ENCODE results near the gene PRKACB.
"Not testable (repeated sequence)": the region's sequence is repeated elsewhere in the genome, so short reads cannot be mapped to it uniquely, and the experiment has no call there.

The PRKACB gene

DNA sequence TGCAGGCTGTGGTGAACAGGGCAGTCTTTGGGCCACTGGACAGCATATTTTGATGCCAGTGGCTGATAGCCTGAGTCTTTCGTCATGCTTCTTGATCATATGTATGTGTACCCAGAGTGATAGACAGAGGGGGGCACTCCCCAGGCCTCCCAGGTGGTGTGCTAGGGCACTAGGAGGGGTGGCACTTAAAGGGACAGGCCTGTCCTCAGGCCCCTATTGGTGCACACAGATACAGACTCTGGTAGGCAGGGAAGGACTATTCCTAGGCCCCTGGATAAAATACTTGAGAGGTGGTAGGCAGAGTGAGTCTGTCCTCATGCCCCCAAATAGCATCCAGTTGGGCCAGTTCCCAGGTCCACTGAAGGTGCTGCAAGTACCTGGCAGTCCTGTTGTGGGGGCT lies 80.8 kb downstream of the PRKACB start:
- no peak for DNase-seq

DNA sequence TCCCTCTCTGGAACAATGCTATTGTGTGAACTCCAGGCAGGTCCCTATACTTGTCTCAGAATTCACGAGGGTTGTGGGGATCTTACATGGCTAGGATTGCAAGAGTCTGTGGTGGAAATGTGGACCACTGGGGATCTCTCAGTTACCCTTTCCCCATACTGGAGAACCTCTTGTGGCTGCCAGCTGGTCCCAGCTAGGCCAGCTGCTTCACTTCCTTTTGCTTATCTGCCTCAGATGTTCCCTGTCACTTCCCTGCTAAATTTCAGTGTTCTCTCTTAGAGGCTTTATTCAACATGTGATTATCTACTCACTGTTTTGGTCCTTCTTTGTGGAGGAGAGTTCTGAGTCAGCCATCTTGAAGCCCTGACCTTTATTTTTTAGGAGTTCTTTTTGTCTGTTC lies 81.6 kb downstream of the PRKACB start:
- DNase-seq: no peak

DNA sequence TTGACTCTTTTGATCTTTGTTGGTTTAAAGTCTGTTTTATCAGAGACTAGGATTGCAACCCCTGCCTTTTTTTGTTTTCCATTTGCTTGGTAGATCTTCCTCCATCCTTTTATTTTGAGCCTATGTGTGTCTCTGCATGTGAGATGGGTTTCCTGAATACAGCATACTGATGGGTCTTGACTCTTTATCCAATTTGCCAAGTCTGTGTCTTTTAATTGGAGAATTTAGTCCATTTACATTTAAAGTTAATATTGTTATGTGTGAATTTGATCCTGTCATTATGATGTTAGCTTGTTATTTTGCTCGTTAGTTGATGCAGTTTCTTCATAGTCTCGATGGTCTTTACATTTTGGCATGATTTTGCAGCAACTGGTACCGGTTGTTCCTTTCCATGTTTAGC lies 88.6 kb downstream of the PRKACB start:
- DNase-seq: not testable (repeated sequence)

DNA sequence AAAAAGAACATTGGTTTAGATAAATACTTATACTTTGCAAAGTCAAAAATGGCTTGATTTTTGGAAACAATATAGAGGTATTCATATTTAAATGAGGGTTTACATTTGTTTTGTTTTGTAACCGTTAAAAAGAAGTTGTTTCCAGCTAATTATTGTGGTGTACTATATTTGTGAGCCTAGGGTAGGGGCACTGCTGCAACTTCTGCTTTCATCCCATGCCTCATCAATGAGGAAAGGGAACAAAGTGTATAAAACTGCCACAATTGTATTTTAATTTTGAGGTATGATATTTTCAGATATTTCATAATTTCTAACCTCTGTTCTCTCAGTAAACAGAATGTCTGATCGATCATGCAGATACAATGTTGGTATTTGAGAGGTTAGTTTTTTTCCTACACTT lies 92.2 kb downstream of the PRKACB start:
- DNase-seq: no peak

DNA sequence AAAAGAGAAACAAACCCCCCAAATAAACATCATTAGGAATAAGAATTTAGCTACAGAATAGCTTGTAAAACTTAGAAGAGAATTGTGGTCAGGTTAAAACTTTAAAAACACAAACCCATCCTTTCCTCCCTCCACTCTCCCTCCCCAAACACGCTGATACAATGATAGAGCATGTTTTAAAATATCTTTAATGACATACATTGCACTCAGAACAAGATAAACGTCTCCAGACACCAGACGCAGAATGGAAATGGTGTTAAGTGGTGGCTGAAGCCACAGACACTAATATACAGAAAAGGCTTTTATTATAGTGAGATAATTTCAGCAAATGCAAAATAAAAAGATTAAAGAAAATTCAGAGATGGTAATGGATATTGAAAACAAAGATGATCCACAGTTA lies 98.6 kb downstream of the PRKACB start:
- no peak for DNase-seq

DNA sequence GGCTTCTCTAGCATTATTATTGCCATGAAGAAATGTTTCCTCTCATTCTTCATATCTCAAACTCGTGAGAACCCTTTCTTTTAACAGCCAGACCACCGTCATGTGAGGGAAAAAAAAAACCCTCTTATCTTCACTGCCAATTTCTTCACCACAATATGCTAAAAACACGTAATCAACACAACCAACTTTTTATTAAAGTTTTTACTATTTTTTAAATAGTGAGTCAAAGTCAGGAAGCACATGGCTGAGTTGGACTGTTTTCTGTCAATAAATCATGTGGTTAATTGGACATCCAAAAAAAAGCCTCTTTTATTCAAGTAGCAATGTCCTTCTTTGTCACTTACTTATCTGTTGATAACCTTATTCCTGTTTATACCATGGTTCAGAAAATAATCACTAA lies 101.5 kb downstream of the PRKACB start:
- no peak for DNase-seq

DNA sequence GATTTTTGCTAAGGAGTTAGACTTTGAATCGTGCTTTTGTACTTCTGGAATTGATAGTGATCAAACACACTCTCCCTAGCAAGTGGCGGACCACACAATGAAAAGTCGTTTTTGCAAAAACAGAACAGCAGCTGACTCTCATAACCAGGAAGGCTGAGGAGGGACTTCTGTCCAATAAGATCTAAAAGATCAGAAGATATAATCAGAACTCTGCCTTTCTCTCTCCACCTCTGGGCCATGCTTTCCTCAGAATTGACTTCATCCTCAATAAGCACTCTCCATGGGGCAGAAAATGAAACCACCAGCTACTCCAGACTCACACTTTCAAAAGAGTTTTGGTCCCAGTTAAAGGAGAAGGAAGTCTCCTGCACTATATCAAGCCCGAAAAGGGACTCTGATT lies 102.1 kb downstream of the PRKACB start:
- no peak for DNase-seq

DNA sequence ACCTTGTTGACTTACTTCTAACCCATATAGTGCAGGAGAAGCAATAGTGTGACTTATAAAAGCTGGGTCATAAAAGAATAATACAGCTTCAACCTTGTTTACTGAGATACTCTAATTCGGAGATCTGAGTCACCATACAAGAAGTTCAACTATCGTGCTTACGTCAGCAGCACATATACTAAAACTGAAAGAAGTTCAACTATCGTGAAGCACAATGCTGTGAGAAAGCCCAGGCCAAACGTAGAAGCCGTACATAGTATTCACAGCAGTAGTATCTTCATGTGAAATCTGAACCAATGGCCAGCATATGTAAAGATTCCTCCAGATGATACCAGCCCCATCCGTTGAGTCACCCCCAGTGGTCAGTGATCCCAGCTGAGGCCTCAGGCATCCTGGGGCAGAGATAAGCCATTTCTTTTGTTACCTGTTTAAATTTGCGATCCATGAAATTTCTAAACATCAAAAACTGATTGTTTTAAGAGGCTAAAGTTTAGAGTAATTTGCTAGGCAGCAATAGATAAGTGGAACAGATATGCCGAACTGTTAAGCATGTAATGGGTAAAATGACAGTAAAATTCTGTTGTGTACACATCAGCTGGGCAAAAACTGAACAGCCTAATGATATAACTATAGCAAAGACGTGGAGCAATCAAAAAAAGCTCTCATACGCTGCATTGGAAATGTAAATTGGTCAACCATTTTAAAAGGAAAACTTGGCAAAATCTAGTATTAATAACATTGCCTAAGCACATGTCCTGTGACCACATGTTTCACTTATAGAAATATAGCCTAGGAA lies 103.6 kb downstream of the PRKACB start:
- DNase-seq: no peak

DNA sequence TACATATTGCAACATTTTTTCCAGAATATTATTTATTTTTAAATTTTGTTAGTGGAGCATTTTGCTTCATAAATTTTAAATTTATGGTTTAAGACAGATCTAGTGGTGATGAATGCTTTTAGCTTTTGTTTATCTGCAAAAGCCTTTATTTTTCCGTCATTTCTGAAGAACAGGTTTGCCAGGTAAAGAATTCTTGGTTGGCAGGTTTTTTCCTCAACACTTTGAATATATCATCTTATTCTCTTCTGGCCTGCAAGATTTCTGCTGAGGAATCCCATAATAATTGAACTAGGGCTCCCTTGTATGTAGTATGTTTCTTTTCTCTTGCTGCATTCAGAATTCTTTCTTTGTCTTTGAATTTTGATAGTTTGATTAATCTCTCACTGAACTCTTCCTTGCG lies 106.6 kb downstream of the PRKACB start:
- DNase-seq: no peak

DNA sequence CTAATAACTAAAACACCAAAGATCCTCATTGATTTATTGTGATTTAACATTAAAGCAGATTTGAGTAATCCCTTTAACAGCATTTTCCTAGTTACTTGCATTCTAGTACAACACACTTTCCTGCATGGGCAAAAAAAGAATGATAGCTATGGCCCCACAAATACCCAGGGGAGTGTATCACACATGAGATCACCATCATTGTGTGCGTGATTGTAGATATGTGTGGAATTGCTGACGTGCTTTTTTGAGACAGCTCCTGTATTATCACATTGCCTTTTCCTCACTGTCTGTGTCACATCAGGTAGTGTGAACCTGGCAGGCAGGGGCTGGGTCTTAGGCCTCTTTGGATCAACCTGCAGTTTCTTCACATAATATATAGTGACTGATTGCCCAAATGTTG lies 109.0 kb downstream of the PRKACB start:
- DNase-seq: no peak

DNA sequence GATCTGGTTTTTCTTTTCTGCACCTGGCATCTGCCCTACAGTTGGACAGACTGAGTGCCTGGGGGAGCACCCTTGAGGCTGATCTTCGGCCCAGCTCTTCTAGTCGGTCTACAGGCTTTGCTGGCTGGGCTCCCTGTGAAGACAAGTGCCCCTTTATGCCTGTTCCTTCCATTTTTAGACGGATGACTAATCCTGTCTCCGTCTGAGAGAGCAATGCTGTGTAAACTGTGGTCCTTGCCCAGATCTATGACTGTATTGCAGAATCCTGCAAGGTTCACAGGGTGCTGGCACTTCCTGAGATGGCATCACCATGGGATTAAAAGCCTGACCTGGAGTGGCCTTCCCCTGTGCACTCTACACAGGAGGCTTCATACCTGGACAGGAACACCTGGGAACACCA lies 109.8 kb downstream of the PRKACB start:
- peak; percentile 32 for DNase-seq

DNA sequence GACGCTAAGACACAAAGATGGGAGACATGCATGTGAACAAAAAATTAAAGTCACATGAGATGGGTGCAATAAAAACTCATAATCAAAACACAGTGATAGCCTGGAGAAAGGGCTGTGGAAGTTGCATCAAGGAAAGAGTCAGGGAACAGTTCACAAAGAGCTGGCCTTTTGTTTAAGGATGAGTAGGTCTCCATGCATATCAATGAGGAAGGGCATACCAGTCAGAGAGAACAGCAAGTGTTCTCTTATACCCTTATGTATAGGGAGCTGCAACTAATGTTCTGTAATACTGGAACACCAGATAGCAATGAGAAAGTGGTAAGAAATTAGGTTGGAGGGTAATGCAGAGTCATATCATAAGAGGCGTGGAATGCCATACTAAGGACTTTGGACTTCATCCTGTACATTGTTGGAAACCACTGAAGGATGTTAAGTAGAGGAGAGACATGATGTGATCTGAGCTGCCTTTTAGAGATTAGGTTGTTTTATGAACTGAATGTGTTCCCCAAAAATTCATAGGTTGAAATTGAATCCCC lies 110.7 kb downstream of the PRKACB start:
- no peak for DNase-seq

DNA sequence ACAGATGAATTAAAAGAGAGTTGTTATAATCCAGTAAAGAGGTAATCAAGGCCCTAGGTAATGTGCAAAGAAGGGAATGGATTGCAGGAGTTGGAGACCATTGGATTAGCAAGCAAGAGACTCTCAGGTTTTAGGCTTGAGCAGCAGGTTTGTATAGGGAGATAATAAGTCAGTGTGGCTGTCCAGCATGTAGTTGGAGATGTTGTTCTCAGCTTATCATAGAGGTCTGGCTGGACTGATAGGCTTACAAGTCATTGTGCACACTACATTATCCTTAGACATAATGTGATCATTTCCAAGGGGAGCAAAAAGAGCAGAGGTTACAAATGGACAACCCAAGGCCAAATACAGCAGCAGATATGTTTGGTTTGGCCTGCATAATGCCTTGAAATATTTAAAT lies 111.5 kb downstream of the PRKACB start:
- DNase-seq: no peak

DNA sequence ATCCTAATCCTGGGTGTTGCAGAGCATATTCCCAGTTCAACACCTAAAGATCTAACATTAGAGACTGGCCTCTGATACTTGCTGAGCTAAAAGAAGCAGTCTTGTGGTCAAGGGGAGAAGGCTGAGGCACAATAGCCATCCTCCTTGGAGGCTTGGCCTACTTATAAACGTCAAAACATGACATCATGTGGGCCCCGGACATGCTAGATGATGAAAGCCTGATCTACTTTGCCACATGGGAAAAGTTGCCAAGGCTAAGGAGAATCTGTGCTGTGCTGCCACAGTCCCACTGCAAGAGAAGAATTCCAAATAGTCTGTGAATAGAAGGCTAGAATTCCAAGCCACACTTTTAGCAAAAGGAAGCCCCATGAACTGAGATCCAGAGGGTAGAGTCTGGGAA lies 113.5 kb downstream of the PRKACB start:
- DNase-seq: no peak

DNA sequence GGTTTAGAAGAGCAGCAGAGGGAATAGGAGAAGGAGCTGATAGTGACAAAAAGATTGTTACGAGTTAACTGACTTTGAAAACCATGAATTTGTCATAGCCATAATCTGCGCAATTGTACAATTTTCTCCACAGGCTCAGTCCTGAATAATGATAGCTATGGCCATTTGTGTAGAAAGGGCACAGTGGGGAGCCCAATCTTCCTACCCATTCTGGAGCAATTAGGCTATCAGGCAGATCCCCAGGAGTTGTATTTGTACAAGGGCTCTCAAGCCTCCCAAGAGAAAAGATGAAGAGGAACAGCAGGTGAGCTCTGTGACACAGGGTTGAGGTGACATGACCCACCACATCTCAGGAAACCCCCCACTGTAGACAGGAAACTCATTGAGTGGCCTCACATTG lies 115.3 kb downstream of the PRKACB start:
- peak; percentile 77 for DNase-seq

DNA sequence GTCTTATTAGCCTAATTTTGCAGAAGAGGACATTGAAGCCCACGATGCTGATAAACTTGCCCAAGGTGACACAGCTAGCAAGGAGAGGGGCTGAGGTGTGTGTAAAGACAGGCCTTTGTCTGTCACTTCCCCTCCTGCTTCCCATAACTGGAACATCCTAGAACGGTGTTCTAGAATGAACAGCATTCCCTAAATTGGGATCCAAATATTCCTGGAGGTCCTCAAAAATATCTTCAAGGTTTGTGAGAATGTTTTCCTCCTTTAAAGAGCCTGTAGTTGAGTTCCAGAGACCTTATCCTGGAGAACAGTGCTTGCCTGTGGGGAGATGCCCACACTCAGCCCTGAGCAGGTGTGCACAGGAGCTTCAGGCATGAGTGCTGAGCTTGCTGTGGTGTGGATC lies 115.9 kb downstream of the PRKACB start:
- no peak for DNase-seq

DNA sequence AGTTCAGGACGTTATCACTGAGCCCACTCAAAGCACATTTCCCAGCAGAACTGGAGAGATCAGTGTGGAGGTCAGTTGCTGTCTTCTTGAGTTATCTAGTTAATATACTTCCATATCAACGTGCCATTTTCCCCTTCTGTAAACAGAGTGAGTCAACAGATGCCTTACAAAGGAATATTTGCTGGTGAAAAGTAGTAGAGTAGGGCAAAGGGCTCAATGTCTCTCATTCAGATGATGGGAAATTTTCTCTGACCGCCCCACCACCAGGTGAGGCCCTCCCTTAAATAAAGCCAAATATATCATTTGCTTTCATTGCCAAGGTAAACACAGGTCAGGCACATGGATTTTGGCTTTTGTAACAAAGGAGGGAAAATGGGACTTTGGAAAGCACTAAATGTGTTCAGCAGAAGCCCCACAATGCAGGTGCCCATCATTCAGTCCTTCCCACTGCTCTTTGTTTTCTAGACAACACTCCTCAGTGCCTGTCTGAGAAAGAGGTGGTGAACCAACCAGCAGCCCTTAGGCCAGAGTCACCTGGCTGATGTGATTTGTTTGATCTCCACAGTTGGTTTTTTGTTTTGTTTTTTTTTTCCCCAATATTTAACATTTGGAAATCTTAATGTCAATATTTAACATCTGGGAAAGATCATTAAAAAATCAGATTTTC lies 116.9 kb downstream of the PRKACB start:
- peak; percentile 75 for DNase-seq

DNA sequence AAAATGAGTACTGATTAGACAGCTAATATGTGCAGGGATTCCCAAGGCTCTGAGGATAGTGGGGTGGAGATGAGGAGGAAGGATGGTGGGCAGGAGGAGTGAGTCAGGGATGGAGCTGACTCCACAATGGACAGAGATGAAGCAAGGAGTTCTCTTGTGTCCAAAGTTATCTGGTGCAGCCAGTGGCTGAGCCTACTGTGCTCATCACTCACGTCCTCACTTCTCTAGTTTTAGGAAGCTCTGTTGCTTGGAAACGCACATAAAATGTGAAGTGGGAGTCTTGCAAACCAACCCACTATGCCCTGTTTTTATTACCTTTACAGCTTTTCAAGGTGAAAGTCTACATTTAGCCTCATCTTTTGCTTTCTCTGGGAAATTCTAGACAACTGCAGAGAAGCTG lies 120.9 kb downstream of the PRKACB start:
- DNase-seq: no peak

DNA sequence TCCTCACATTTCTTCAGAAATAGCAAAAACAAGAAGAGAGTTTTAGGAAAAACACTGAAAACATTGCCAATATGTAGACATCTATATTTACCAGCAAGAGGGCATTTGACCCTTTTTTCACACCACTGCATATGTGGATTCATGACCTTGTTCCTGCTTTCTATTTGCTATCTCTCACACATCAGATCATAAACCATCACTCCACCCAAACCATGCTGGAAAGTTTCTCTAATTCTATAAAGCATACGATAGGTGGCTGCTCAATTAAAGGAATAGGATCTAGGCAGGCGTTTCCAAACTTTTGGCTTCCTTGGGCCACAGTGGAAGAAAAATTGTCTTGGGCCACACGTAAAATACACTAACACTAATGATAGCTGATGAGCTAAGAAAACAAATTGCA lies 121.8 kb downstream of the PRKACB start:
- no peak for DNase-seq

DNA sequence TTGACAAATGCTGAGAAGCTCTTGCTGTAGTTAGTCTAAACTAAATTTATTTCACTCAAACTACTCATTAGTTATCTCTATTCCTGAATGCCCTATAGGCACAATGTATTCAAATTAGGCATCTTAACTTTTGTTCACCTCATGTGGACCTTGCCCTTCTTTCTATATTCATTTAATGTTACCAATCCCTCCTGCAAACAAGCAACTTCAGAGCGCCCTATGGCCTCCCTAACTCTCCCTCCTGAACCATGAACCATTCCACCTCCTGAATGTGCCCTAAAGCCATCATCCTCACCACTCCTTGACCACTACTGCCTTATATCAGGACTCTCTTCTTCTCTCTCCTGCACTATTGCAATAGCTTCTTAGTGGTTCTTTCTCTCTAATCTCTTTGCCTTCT lies 122.7 kb downstream of the PRKACB start:
- DNase-seq: no peak

DNA sequence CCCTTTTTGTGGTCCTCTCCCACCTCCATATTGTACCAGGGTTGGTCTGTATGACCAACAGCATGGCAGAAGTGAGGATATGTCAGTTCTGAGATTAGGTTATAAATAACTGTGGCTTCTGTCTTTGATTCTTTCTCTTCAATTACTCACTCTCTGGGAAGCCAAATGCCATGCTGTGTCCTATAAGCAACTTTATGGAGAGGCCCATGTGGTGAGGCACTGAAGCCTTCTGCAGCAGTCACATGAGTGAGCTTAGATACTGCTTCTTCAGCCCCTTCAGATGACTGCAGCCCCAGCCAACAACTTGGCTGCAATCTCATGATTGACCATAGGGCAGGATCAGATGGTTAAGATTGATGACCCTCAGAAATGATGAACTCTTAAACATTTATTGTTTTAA lies 123.4 kb downstream of the PRKACB start:
- no peak for DNase-seq

DNA sequence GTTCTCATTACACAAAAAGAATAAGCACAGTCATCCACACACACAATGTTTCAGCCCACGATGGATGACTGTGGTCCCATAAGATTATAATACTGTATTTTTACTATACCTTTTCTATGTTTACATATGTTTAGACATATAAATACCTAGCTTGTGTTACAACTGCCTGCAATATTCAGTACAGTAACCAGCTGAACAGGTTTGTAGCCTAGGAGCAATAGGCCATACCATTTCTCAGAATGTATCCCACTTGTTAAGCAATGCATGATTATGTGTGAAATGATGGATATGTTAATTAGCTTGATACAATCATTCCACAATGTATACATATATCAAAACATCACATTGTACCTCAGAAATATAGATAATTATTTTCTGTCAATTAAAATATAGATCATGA lies 124.3 kb downstream of the PRKACB start:
- no peak for DNase-seq

DNA sequence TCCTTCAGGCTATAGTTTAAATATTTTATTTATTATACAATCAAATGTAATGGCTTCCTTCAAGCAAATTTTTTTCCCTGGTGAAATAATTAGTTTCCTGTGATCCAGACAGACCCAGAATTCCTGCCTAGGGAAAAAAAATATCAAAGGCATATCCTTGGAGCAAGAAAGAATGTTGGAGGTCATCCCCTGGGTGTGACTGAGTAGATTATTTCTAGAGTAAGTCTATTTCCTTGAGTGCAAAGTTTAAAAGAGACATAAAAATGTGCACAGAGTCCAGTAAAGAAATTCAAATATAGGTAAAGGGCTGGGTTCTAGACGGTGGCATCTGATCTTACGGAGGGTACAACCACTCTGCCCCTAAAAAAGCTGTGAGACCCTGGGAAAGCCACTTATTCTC lies 125.2 kb downstream of the PRKACB start:
- DNase-seq: no peak

DNA sequence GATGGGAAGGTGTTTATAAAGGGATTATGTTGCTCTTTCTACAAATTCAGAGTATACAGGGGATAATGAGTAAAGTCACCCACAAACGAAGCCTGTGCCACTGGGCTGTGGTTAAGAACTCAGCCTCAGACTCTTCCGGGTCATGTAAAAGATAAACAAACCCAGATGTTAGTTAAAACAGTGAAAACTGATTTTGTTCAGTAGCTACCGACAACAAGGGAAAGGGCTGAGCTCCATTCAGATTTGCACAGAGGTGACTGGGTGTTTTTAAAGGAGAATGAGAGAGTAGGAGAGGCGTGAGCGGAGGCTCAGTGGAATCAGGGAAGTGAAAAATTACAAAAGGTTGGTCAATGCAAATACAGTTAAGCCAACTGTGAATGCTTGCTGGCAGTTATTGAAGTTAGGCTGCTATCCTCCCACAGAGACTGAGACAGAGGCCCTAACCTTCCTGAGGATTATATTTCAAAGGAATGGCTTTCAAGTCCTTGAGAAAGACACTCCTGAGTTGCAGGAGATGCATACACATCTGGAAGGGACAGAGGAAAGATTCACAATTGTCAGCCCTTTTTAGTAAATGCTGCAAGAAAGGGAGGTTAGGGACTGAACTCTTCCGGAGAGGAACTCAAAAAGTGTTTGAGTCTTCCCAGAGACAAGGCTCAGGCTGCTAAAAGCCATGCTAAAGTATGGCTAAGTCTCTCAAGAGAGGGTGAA lies 127.5 kb downstream of the PRKACB start:
- peak; percentile 55 for DNase-seq
